IPS DF 6.9 (cell line): Measurements from ENCODE around the gene EGLN3.

Experiments used
- DNase-seq: peaks from one replicate; pipeline ENCODE4 v3.0.0-alpha.2; 2013; ENCODE audit warnings: low read depth, low spot score
- H3K27ac ChIP-seq: one replicate; pipeline ENCODE4 v1.5.1; 2013; ENCODE audit warnings: low read length, control low read depth
- H3K27me3 ChIP-seq: 2 replicates; pipeline ENCODE4 v1.6.1; 2013; ENCODE audit warnings: mild to moderate bottlenecking, low read length; ENCODE audit not compliant: control insufficient read depth, insufficient read depth
- H3K36me3 ChIP-seq: 2 replicates; pipeline ENCODE4 v1.6.1; 2013; ENCODE audit warnings: low read length; ENCODE audit not compliant: control insufficient read depth, insufficient read depth
- H3K4me1 ChIP-seq: 2 replicates; pipeline ENCODE4 v1.6.1; 2013; ENCODE audit warnings: low read length; ENCODE audit not compliant: control insufficient read depth, insufficient read depth
- H3K4me3 ChIP-seq: 2 replicates; pipeline ENCODE4 v1.5.1; 2013; ENCODE audit warnings: mild to moderate bottlenecking, low read length
- H3K9me3 ChIP-seq: 2 replicates; pipeline ENCODE4 v1.6.1; 2013; ENCODE audit warnings: low read length, inconsistent platforms; ENCODE audit not compliant: control insufficient read depth, insufficient read depth
- WGBS: extraction: QIAGEN DNeasy Blood & Tissue Kit; methylation state at CpG from one replicate; pipeline ENCODE4 v1.1.7; 2013; ENCODE audit warnings: mixed read lengths, missing lambda C conversion rate; ENCODE audit not compliant: insufficient read length, insufficient coverage; 5-methylcytosine and 5-hydroxymethylcytosine counted together

Gene EGLN3

DNA sequence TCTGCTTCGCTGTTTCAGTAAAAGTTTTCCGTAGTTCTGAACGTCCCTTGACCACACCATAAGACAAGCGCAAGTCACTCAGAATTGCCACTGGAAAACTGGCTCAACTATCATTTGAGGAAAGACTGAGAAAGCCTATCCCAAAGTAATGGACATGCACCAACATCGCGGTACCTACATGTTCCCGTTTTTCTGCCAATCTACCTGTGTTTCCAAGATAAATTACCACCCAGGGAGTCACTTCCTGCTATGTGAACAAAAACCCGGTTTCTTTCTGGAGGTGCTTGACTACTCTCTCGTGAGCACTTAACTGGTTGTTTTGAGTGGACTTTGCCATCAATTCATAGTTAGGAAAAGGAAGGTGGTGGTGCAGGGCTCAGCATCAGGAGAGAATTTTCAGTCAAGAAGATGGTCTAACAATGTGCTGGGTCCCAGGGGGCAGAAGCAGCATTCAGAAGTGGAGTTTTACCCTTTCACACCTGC is 1.4 kb downstream of the EGLN3 start:
- H3K27me3 ChIP-seq = no peaks in the 10 kb centered on the region; the same call in 1 of the 2 replicates
- no CpG with 5 or more reads among the region's 9 CpGs for whole genome bisulfite sequencing
- H3K4me1 ChIP-seq = no peaks in the 10 kb centered on the region; the same call in 1 of the 2 replicates
- H3K27ac ChIP-seq = no peak overlapping the region
- H3K4me3 ChIP-seq = peak overlapping the region; percentile 37; the same call in 1 of the 2 replicates
- H3K36me3 ChIP-seq = no peaks in the 10 kb centered on the region
- H3K9me3 ChIP-seq = no peaks in the 10 kb centered on the region
- no peak for DNase-seq

DNA sequence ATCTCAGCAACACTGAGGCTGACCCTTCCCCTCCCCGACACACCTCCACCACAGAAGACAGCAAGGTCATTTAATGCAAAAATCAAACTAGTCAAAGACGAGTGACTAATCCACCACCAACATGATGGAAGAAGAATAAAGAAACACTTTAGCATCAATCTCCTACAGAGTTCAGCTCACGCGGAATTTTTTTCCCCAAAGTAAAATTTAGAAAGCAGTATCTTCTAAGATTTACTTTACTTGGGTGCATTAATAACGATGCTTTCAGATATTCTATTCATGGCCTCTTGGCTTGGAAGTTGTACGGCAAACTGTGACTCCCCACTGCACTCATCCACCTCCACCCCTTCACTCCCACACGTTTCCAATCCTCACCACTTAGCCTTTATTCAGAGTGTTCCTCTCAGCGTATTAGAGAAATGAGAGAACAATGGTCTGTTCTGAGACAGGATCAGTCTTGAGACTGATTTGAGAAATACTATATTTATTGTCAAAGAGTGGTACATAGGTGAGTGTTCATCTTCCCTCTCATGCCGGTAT is 1.9 kb downstream of the EGLN3 start:
- no peak for DNase-seq
- WGBS = no CpG with 5 or more reads among the region's 9 CpGs
- H3K4me1 ChIP-seq = no peaks in the 10 kb centered on the region; the same call in 1 of the 2 replicates

DNA sequence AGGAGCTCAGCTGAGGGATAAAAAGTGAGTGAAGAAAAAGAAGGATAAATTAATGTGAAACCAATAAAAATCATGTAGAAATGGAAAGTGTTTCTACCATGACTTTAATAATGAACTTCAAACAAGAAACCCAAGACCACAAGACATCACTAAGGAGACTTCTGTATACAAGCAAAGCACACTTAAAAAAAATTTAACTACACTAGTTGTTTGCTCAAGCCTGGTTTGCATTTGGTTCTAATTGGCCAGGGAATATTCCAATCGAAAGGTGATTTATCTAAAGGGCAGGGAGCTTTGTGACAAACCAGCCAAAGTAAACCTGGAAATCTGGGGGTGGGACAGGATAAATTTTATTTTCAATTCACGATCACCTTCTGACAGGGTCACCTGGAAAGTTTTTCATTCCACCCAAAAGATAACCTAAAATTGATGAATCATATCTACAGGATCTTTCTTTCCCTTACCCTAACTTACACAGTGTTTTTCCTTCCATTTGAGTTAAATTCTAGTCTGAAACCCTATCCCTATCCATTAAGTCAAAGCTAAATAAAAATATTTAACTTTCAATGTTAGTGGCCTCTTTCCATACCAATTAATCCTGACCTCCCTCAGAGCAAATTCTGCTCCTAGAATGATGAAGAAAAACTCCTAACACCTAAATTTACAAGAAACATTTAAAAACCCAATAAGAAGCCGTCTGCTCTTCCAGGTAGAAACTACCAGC is 2.6 kb downstream of the EGLN3 start:
- WGBS = no CpG with 5 or more reads among the region's 3 CpGs
- no peaks in the 10 kb centered on the region; the same call in 1 of the 2 replicates for H3K4me1 ChIP-seq
- no peak for DNase-seq

More for the DNA sequence above, 1.9 kb downstream of the EGLN3 start:
- no peaks in the 10 kb centered on the region; the same call in 1 of the 2 replicates for H3K27me3 ChIP-seq
- H3K27ac ChIP-seq = no peak overlapping the region
- H3K36me3 ChIP-seq = no peaks in the 10 kb centered on the region
- H3K4me3 ChIP-seq = peak overlapping the region; percentile 37; the same call in 1 of the 2 replicates
- H3K9me3 ChIP-seq = no peaks in the 10 kb centered on the region

DNA sequence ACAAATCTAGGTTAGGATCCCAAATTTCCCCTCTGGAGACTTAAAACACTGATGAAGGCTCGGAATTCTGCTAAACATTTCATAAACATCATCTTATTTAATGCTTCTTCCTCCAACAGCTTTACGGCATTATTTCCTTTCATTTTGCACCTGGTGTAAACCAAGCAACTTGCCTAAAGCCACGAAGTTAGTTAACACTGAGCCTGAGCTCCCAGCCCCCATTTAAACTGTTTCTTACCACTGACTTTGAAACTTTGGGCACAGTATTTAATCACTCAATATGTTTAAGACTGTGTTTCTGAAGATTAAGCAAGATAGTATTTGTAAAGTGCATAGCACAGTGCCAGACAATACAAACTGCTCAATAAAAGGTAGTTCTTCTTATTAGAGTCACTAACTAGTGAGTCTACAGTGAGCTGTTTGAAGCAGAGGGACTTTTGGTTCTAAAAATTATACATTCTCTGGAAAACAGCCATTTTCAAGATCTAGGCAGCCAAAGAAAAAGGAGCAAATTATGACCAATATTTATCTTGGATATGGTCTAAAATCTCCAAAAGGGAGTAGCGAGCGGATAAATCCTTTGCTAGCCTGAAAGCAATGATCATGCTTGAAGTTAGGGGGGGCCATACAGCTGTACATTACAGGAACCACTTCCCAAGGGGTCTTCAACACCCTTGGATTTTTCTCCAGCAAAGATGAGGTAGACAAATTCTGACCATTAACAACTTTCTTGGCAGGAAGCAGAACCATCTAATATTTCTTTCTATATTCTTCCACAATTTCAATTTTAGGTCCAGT is 4.0 kb downstream of the EGLN3 start:
- Histone ChIP-seq H3K27ac (no peak overlapping the region), H3K4me1 (no peaks in the 10 kb centered on the region; the same call in 1 of the 2 replicates)

More for the DNA sequence above, 2.6 kb downstream of the EGLN3 start:
- no peak overlapping the region for H3K27ac ChIP-seq
- H3K4me3 ChIP-seq = peak overlapping the region; percentile 37; the same call in 1 of the 2 replicates
- H3K9me3 ChIP-seq = no peaks in the 10 kb centered on the region
- no peaks in the 10 kb centered on the region; the same call in 1 of the 2 replicates for H3K27me3 ChIP-seq
- H3K36me3 ChIP-seq = no peaks in the 10 kb centered on the region

DNA sequence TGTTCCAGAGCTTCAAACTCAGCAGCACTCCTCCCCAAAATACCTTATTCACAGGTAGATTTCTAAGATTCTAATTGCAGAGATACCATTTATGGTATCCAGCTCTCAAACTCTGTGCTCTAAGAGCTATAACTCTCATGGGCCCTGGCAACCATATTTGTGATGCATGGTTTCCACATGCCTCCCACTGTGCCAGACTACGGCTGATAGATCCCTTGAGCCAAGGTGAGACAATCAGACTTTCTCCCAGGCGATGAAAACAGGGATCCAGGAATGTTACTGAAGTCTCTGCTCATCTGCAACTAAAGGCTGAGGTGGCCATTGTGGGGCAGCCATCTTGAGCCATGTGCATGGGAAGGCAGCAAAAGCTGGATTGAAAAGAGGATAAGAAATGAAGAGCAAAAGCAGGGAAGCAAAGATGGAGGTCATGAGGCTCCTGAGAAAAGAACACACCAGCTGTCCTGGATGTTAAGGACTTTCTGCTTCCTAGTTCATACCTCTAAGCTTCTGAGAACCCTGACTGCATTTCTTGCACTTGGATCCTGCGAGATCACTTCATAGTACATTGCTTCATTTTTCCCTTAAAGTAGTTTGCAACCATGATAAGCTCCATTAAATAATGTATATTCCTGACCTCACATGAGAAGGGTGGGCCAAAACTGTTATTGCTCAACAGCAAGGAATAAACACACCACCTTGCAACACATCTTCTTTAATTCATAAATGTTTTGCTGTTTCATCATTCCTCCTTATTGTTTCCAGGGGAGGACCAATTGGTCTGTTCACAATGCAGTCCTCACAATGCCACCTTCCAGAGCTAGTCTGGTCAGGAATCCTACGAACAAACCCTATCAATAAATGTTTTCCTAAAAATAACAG is 5.4 kb downstream of the EGLN3 start:
- Histone ChIP-seq H3K27me3 (no peaks in the 10 kb centered on the region; the same call in 1 of the 2 replicates), H3K4me3 (no peak overlapping the region), H3K36me3 (no peaks in the 10 kb centered on the region), H3K9me3 (no peaks in the 10 kb centered on the region), H3K27ac (no peak overlapping the region), H3K4me1 (no peaks in the 10 kb centered on the region; the same call in 1 of the 2 replicates)
- DNase-seq = no peak
- WGBS = no CpG with 5 or more reads among the region's 4 CpGs

More for the DNA sequence above, 4.0 kb downstream of the EGLN3 start:
- no CpG with 5 or more reads among the region's 5 CpGs for WGBS
- H3K27me3 ChIP-seq = no peaks in the 10 kb centered on the region; the same call in 1 of the 2 replicates
- no peaks in the 10 kb centered on the region for H3K36me3 ChIP-seq
- no peak overlapping the region for H3K4me3 ChIP-seq
- no peaks in the 10 kb centered on the region for H3K9me3 ChIP-seq
- DNase-seq = no peak

DNA sequence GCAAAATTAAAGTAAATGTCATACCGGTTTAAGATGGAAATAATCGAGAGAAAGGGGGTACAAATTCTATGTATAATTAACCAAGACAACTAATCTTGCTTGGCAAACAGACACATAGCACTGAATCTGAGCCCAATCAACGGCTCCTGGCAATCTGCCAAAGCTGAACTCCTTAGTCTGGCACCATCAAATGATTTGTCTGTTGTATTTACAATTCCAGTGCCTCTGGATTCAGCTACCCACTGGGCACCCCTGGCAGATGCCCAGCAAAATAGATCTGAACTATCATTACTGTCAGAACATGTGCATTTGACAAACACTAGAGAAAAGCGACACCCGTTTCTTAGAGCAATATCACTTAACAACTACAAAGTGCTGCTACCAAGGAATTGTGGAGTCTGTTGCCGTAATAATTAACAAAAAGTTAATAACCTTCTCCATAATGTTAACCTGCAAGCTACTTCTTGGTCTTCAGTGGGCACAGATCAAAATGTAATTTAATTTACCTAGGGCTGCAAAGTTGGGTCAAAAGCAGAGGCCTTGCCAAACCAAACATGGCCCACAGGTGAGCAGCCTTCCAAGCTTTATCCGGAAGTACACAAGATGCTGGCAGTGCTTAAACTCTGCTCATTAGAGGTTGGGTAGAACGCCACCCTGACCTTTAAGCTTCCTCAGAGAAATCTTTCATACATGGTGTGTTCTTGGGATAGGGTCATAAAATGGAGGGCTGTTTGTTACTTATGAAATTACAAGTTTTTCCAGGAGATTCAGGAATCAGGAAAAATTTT is 7.6 kb downstream of the EGLN3 start:
- Histone ChIP-seq H3K36me3 (no peaks in the 10 kb centered on the region), H3K27ac (no peak overlapping the region), H3K27me3 (no peaks in the 10 kb centered on the region), H3K9me3 (no peaks in the 10 kb centered on the region), H3K4me1 (peaks cover 2% of the 10 kb centered on the region; the same call in 1 of the 2 replicates), H3K4me3 (no peak overlapping the region)
- DNase-seq = no peak
- WGBS = no CpG with 5 or more reads among the region's 8 CpGs

DNA sequence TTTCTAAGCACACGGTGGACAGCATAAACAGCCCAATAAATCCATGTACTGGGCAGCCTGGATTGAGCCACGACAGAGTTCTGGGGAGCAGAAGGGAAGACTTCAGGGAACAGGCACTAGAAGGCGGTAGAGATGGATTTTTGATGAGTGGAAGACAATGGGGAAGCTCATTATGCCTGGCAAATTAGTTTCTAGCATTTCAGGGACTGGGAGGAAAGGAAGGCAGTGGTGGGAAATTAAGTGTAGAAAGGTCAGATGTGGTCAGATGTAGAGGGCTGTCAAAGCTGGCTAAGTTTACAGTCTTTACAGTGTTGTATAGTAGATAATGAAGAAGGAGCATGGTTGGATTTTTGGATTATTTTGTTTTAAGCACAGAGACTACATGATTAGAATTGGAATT is 9.2 kb downstream of the EGLN3 start:
- no peak overlapping the region for H3K4me3 ChIP-seq
- no peak overlapping the region for H3K27ac ChIP-seq
- WGBS = no CpG with 5 or more reads among the region's 3 CpGs
- H3K9me3 ChIP-seq = no peaks in the 10 kb centered on the region
- peaks cover 5% of the 10 kb centered on the region; the same call in 1 of the 2 replicates for H3K4me1 ChIP-seq
- H3K36me3 ChIP-seq = no peaks in the 10 kb centered on the region
- DNase-seq = no peak
- no peaks in the 10 kb centered on the region for H3K27me3 ChIP-seq

DNA sequence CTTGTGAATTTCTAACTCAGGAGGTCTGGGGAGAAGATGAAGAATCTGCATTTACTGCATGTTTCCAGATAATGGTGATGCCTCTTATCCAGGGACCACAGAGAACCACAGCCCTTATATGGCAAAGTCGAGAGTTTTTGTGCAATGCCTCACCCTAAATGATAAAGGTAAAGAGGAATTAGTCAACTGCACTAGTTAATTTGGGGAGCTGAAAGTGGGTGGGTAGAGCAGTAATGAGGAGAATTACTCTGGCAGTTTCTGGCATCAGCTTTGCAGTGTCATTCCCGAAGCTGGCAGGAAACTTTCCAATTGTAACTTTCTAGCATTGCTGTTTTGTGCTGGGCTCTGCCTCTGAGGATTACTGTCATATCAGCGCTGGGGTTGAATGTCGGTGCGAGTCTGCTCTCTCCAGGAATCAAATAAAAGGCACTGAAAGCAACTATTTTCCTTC is 10.3 kb downstream of the EGLN3 start:
- no peak for DNase-seq
- no CpG with 5 or more reads among the region's 5 CpGs for WGBS
- no peak overlapping the region for H3K4me3 ChIP-seq
- H3K27ac ChIP-seq = no peak overlapping the region
- H3K4me1 ChIP-seq = peaks cover 7% of the 10 kb centered on the region; the same call in 1 of the 2 replicates
- H3K9me3 ChIP-seq = no peaks in the 10 kb centered on the region
- no peaks in the 10 kb centered on the region for H3K27me3 ChIP-seq
- no peaks in the 10 kb centered on the region for H3K36me3 ChIP-seq
